Left ventricle myocardium superior (tissue), 1 donor: ENCODE data around the gene SKAP1. TPM values are rescaled to one million over a fixed set of nuclear protein-coding genes. Genes with fewer than 3 reads are reported as not detected.
A peak's percentile ranks its signal among the peaks of the same experiment; 100 is the strongest.
"Not testable (repeated sequence)": the region's sequence is repeated elsewhere in the genome, so short reads cannot be mapped to it uniquely, and the experiment has no call there.

Experiments used
- ATAC-seq: fragments of 200-7000 bp; cut with Tn5 transposase; one replicate; pipeline ENCODE4 v1.9.1; 2020; ENCODE audit warnings: mild to moderate bottlenecking, moderate library complexity
- DNase-seq: peaks from one replicate; pipeline ENCODE4 v3.0.0-alpha.2; 2020
- intact Hi-C: fragments of 100-400 bp; cut with micrococcal nuclease; formaldehyde crosslinking; loops from one replicate; pipeline ENCODE4 v1.11.0; 2022
- total RNA-seq: library from RNA; stranded (reverse); fragmentation: NEBNext Ultra II Directional; extraction: Animal tissue kit (Norgen Biotek cat#: 25700); gene quantifications from one replicate; pipeline ENCODE4 v1.2.1, GENCODE V29; 2021
- donor health status: DM: no; HTN: yes; CAD: no; lungs with severe emphysema.

Gene SKAP1
- total RNA-seq, 1 donor from 2014 or later, result 0.27 TPM

GRCh38 chr17:48262982-48263730 is 166.9 kb downstream of the SKAP1 start:
- no peak for DNase-seq
- intact Hi-C loops, result no loop called here
- ATAC-seq, result no peak

- DNase-seq, result no peak
- ATAC-seq, result no peak
- intact Hi-C loops, result no loop called here
Measured at GRCh38 chr17:48261297-48261880, 168.6 kb downstream of the SKAP1 start.

GRCh38 chr17:48259694-48260291 is 170.2 kb downstream of the SKAP1 start:
- intact Hi-C loops, result no loop called here
- no peak for ATAC-seq
- no peak for DNase-seq

GRCh38 chr17:48258331-48258730 is 171.7 kb downstream of the SKAP1 start:
- DNase-seq, result no peak
- intact Hi-C loops, result no loop called here
- no peak for ATAC-seq

- ATAC-seq, result no peak
- intact Hi-C loops, result no loop called here
- no peak for DNase-seq
Measured at GRCh38 chr17:48255759-48256158, 174.3 kb downstream of the SKAP1 start.

- ATAC-seq, result no peak
- intact Hi-C loops, result no loop called here
- no peak for DNase-seq
Measured at GRCh38 chr17:48254896-48255295, 175.1 kb downstream of the SKAP1 start.

GRCh38 chr17:48253975-48254374 is 176.0 kb downstream of the SKAP1 start:
- ATAC-seq (no peak), DNase-seq (no peak)
- intact Hi-C loops, result no loop called here

GRCh38 chr17:48251950-48252349 is 178.1 kb downstream of the SKAP1 start:
- intact Hi-C loops, result no loop called here
- no peak for DNase-seq

GRCh38 chr17:48250949-48251348 is 179.1 kb downstream of the SKAP1 start:
- intact Hi-C loops, result no loop called here
- DNase-seq (no peak), ATAC-seq (no peak)

More at GRCh38 chr17:48251950-48252349, 178.1 kb downstream of the SKAP1 start:
- no peak for ATAC-seq

GRCh38 chr17:48250059-48250458 is 180.0 kb downstream of the SKAP1 start:
- DNase-seq, ATAC-seq, intact Hi-C loops: not testable (repeated sequence)

- ATAC-seq (no peak), DNase-seq (no peak)
- intact Hi-C loops, result no loop called here
Measured at GRCh38 chr17:48247603-48248002, 182.4 kb downstream of the SKAP1 start.

- ATAC-seq (no peak), DNase-seq (no peak)
- intact Hi-C loops, result no loop called here
Measured at GRCh38 chr17:48247038-48247437, 183.0 kb downstream of the SKAP1 start.

- ATAC-seq (no peak), DNase-seq (no peak)
- intact Hi-C loops, result no loop called here
Measured at GRCh38 chr17:48246612-48247011, 183.4 kb downstream of the SKAP1 start.

- DNase-seq, ATAC-seq, intact Hi-C loops: not testable (repeated sequence)
Measured at GRCh38 chr17:48245465-48246033, 184.5 kb downstream of the SKAP1 start.

GRCh38 chr17:48244814-48245213 is 185.2 kb downstream of the SKAP1 start:
- DNase-seq (no peak), ATAC-seq (no peak)
- intact Hi-C loops, result no loop called here

GRCh38 chr17:48244121-48244711 is 185.8 kb downstream of the SKAP1 start:
- DNase-seq, result no peak
- ATAC-seq, result no peak
- intact Hi-C loops, result no loop called here

- ATAC-seq (no peak), DNase-seq (no peak)
- intact Hi-C loops, result no loop called here
Measured at GRCh38 chr17:48241770-48242497, 188.1 kb downstream of the SKAP1 start.

GRCh38 chr17:48241131-48241591 is 188.9 kb downstream of the SKAP1 start:
- ATAC-seq (peak; percentile 83), DNase-seq (peak; percentile 43)
- intact Hi-C loops, result no loop called here

- intact Hi-C loops, result no loop called here
- no peak for ATAC-seq
- no peak for DNase-seq
Measured at GRCh38 chr17:48240562-48241130, 189.4 kb downstream of the SKAP1 start.
